Stimulated activated CD4-positive, alpha-beta T cell treated with anti-CD3 and anti-CD28 coated beads, Interleukin-15, amount 100 ng/mL, for 48 hours (primary cell): ENCODE measurements around the gene LINGO4.
A peak's percentile ranks its signal among the peaks of the same experiment; 100 is the strongest.

ENCODE experiments used
- DNase-seq, 2 donors: peaks; one replicate each; pipeline ENCODE4 v3.0.0-alpha.2; 2020; ENCODE audit warnings: low read depth in 2 of 2

The LINGO4 gene

GRCh38 chr1:151805066-151805820, at the start of gene LINGO4:
Gene LINGO4, minus strand, starts transcription at chr1:151805419. Its CDS starts 2,715 bp downstream, at chr1:151802704.
- no peak for DNase-seq

- DNase-seq, result no peak
Observed at GRCh38 chr1:151854658-151855057, 49.4 kb upstream of the LINGO4 start.

GRCh38 chr1:151853411-151853943, 48.3 kb upstream of the LINGO4 start, which contains the start of gene THEM5:
Gene THEM5, minus strand, starts transcription at chr1:151853712. Its CDS starts 147 bp downstream, at chr1:151853565.
- no peak for DNase-seq

GRCh38 chr1:151852733-151853132, 47.5 kb upstream of the LINGO4 start:
- DNase-seq, result no peak

- no peak for DNase-seq
Observed at GRCh38 chr1:151851886-151852285, 46.7 kb upstream of the LINGO4 start.

GRCh38 chr1:151849871-151850270, 44.7 kb upstream of the LINGO4 start:
- no peak for DNase-seq

- no peak for DNase-seq
Observed at GRCh38 chr1:151849126-151849525, 43.9 kb upstream of the LINGO4 start.

- DNase-seq, result no peak
Observed at GRCh38 chr1:151847867-151848596, 42.8 kb upstream of the LINGO4 start.

GRCh38 chr1:151846686-151847237, 41.5 kb upstream of the LINGO4 start:
- no peak for DNase-seq

- DNase-seq, result no peak
Observed at GRCh38 chr1:151846062-151846568, 40.9 kb upstream of the LINGO4 start.

GRCh38 chr1:151843398-151843797, 38.2 kb upstream of the LINGO4 start:
- no peak for DNase-seq

- DNase-seq, result no peak
Observed at GRCh38 chr1:151841141-151841540, 35.9 kb upstream of the LINGO4 start.

GRCh38 chr1:151840421-151840820, 35.2 kb upstream of the LINGO4 start:
- DNase-seq, result no peak

GRCh38 chr1:151839457-151840403, 34.5 kb upstream of the LINGO4 start, which contains the start of gene C2CD4D:
Gene C2CD4D, minus strand, starts transcription at chr1:151839820. Its CDS starts 831 bp downstream, at chr1:151838989.
- peak; percentile 42 to 63 for DNase-seq

GRCh38 chr1:151839082-151839412, 33.8 kb upstream of the LINGO4 start:
- DNase-seq, result no peak

- no peak for DNase-seq
Observed at GRCh38 chr1:151838222-151839081, 33.2 kb upstream of the LINGO4 start.

GRCh38 chr1:151837884-151838221, 32.6 kb upstream of the LINGO4 start:
- no peak for DNase-seq

- DNase-seq, result no peak
Observed at GRCh38 chr1:151837197-151837596, 32.0 kb upstream of the LINGO4 start.

- DNase-seq, result no peak
Observed at GRCh38 chr1:151835596-151835995, 30.4 kb upstream of the LINGO4 start.

- no peak for DNase-seq
Observed at GRCh38 chr1:151834239-151834638, 29.0 kb upstream of the LINGO4 start.
